RWPE2 (cell line): Measurements from ENCODE around the gene TMEM244.
"Not testable (repeated sequence)": the region's sequence is repeated elsewhere in the genome, so short reads cannot be mapped to it uniquely, and the experiment has no call there.

Source experiments
- ATAC-seq: fragments of 200-7000 bp; cut with Tn5 transposase; 3 replicates; pipeline ENCODE4 v1.9.1; 2021; ENCODE audit warnings: low read depth
- DNase-seq: peaks from one replicate; pipeline ENCODE4 v3.0.0-alpha.2; 2020; ENCODE audit warnings: low spot score
- H3K27ac ChIP-seq: fragments of 450-650 bp; 2 replicates; pipeline ENCODE4 v1.5.1; 2017; ENCODE audit warnings: mild to moderate bottlenecking; ENCODE audit not compliant: poor library complexity, severe bottlenecking
- H3K27me3 ChIP-seq: fragments of 250-450 bp; sonication (Bioruptor Pico); 2 replicates; pipeline ENCODE4 v1.5.1; 2021; ENCODE audit warnings: mild to moderate bottlenecking, moderate library complexity; ENCODE audit not compliant: insufficient read depth, poor library complexity, severe bottlenecking
- H3K36me3 ChIP-seq: fragments of 250-450 bp; sonication (Bioruptor Pico); 2 replicates; pipeline ENCODE4 v1.5.1; 2020; ENCODE audit warnings: low read depth, mild to moderate bottlenecking, moderate library complexity
- H3K4me1 ChIP-seq: fragments of 250-450 bp; sonication (Bioruptor Pico); 2 replicates; pipeline ENCODE4 v1.5.1; 2021; ENCODE audit warnings: mild to moderate bottlenecking, moderate library complexity; ENCODE audit not compliant: insufficient read depth, poor library complexity, severe bottlenecking
- H3K4me3 ChIP-seq: fragments of 250-450 bp; sonication (Bioruptor Pico); 2 replicates; pipeline ENCODE4 v1.5.1; 2021; ENCODE audit warnings: mild to moderate bottlenecking, moderate library complexity; ENCODE audit not compliant: severe bottlenecking
- H3K9me3 ChIP-seq: fragments of 250-450 bp; sonication (Bioruptor Pico); 2 replicates; pipeline ENCODE4 v1.5.1; 2021; ENCODE audit warnings: mild to moderate bottlenecking, moderate library complexity; ENCODE audit not compliant: severe bottlenecking
- CTCF ChIP-seq: fragments of 450-650 bp; IDR thresholded peaks from one replicate; pipeline ENCODE4 v1.5.1; 2017; ENCODE audit warnings: mild to moderate bottlenecking, moderate library complexity; ENCODE audit not compliant: poor library complexity, severe bottlenecking

The TMEM244 gene

GRCh38 chr6:129828229-129828628 lies 32.9 kb downstream of the TMEM244 start:
- ATAC-seq (no peak), DNase-seq (no peak)
- Histone ChIP-seq H3K4me3 (no peak overlapping the region), H3K27ac (no peak overlapping the region), H3K4me1 (no peaks in the 10 kb centered on the region), H3K36me3 (no peaks in the 10 kb centered on the region), H3K9me3 (no peaks in the 10 kb centered on the region), H3K27me3 (no peaks in the 10 kb centered on the region)
- no peak for TF ChIP-seq CTCF

- Histone ChIP-seq H3K4me1 (no peaks in the 10 kb centered on the region), H3K27ac (no peak overlapping the region), H3K27me3 (no peaks in the 10 kb centered on the region), H3K4me3 (no peak overlapping the region), H3K9me3 (no peaks in the 10 kb centered on the region), H3K36me3 (no peaks in the 10 kb centered on the region)
- DNase-seq (no peak), ATAC-seq (no peak)
- no peak for TF ChIP-seq CTCF
These were observed 42.9 kb downstream of the TMEM244 start for GRCh38 chr6:129818251-129818650.

- Histone ChIP-seq H3K4me3 (no peak overlapping the region), H3K9me3 (no peaks in the 10 kb centered on the region), H3K27me3 (no peaks in the 10 kb centered on the region), H3K27ac (no peak overlapping the region), H3K4me1 (no peaks in the 10 kb centered on the region), H3K36me3 (no peaks in the 10 kb centered on the region)
- no peak for TF ChIP-seq CTCF
- DNase-seq (no peak), ATAC-seq (no peak)
These were observed 43.3 kb downstream of the TMEM244 start for GRCh38 chr6:129817821-129818220.

- H3K4me1 ChIP-seq, result no peaks in the 10 kb centered on the region
- no peak for TF ChIP-seq CTCF
- H3K36me3 ChIP-seq, result no peaks in the 10 kb centered on the region
- DNase-seq (no peak), ATAC-seq (no peak)
- H3K4me3 ChIP-seq, result no peak overlapping the region
- no peaks in the 10 kb centered on the region for H3K27me3 ChIP-seq
- H3K9me3 ChIP-seq, result no peaks in the 10 kb centered on the region
- H3K27ac ChIP-seq, result no peak overlapping the region
These were observed 43.8 kb downstream of the TMEM244 start for GRCh38 chr6:129817332-129817731.

GRCh38 chr6:129812145-129812777 lies 48.9 kb downstream of the TMEM244 start:
- no peak overlapping the region for H3K4me3 ChIP-seq
- TF ChIP-seq CTCF, result no peak
- H3K9me3 ChIP-seq, result no peaks in the 10 kb centered on the region
- no peak overlapping the region for H3K27ac ChIP-seq
- DNase-seq, result no peak
- no peaks in the 10 kb centered on the region for H3K36me3 ChIP-seq
- no peak for ATAC-seq
- no peaks in the 10 kb centered on the region for H3K4me1 ChIP-seq
- no peaks in the 10 kb centered on the region for H3K27me3 ChIP-seq

GRCh38 chr6:129807141-129807540 lies 54.0 kb downstream of the TMEM244 start:
- not testable (repeated sequence) for DNase-seq, H3K36me3 ChIP-seq, ATAC-seq, H3K4me3 ChIP-seq, H3K27me3 ChIP-seq, H3K4me1 ChIP-seq, H3K27ac ChIP-seq, H3K9me3 ChIP-seq

GRCh38 chr6:129802920-129803319 lies 58.2 kb downstream of the TMEM244 start:
- H3K4me1 ChIP-seq, H3K4me3 ChIP-seq, H3K9me3 ChIP-seq, DNase-seq, H3K36me3 ChIP-seq, ATAC-seq, H3K27me3 ChIP-seq, H3K27ac ChIP-seq: not testable (repeated sequence)
